ENCODE results near the gene CNST. TPM values are rescaled to one million over a fixed set of nuclear protein-coding genes. Genes with fewer than 3 reads are reported as not detected.
"Not testable (repeated sequence)": the region's sequence is repeated elsewhere in the genome, so short reads cannot be mapped to it uniquely, and the experiment has no call there.

Gene CNST
- total and polyA plus RNA-seq, 3 experiments from 2014 or later = 29.6 to 39.4 (median 31.3) TPM

- H3K9me3 Mint-ChIP-seq; H3K27ac Mint-ChIP-seq; DNase-seq; H3K27me3 ChIP-seq (ENCODE audit: insufficient read depth, low read length, poor library complexity, severe bottlenecking); H3K4me1 ChIP-seq (ENCODE audit: insufficient read depth, low read length); H3K4me3 ChIP-seq (ENCODE audit: low read length); H3K27me3 Mint-ChIP-seq; POLR2A ChIA-PET; H3K4me3 Mint-ChIP-seq; H3K27ac ChIP-seq (ENCODE audit: low read depth, low read length); H3K9me3 ChIP-seq (ENCODE audit: low read length); CTCF ChIA-PET: not testable (repeated sequence)
- peaks cover 33 to 64% (median 57%) of the 10 kb centered on the region in 3 donors for H3K4me1 Mint-ChIP-seq
- H3K36me3 ChIP-seq (ENCODE audit: insufficient read depth, low read length) = peaks cover 10% of the 10 kb centered on the region
- peaks cover 12 to 38% (median 15%) of the 10 kb centered on the region in 3 donors for H3K36me3 Mint-ChIP-seq
Measured at GRCh38 chr1:246589919-246590318, 23.7 kb downstream of the CNST start.

GRCh38 chr1:246591047-246591446 lies 24.8 kb downstream of the CNST start:
- Mint-ChIP-seq H3K36me3 (peaks cover 15 to 44% (median 15%) of the 10 kb centered on the region in 3 donors), H3K4me3 (no peak overlapping the region), H3K27ac (peak overlapping the region in 5 of 8 donors; percentile 20 to 47 (median 32)), H3K9me3 (peaks cover 0 to 6% (median 3%) of the 10 kb centered on the region in 5 donors), H3K4me1 (peaks cover 39 to 69% (median 61%) of the 10 kb centered on the region in 3 donors), H3K27me3 (no peaks in the 10 kb centered on the region)
- H3K27ac ChIP-seq (ENCODE audit: low read depth, low read length) = no peak overlapping the region
- no peaks in the 10 kb centered on the region for H3K27me3 ChIP-seq (ENCODE audit: insufficient read depth, low read length, poor library complexity, severe bottlenecking)
- peaks cover 12% of the 10 kb centered on the region for H3K36me3 ChIP-seq (ENCODE audit: insufficient read depth, low read length)
- H3K4me1 ChIP-seq (ENCODE audit: insufficient read depth, low read length) = no peaks in the 10 kb centered on the region
- no peaks in the 10 kb centered on the region for H3K9me3 ChIP-seq (ENCODE audit: low read length)
- DNase-seq = no peak
- ChIA-PET POLR2A (no interaction called here), CTCF (no interaction called here)
- H3K4me3 ChIP-seq (ENCODE audit: low read length) = no peak overlapping the region

GRCh38 chr1:246591504-246591903 lies 25.2 kb downstream of the CNST start:
- H3K4me3 Mint-ChIP-seq = no peak overlapping the region
- H3K36me3 Mint-ChIP-seq = peaks cover 15 to 45% (median 15%) of the 10 kb centered on the region in 3 donors
- peaks cover 40 to 68% (median 62%) of the 10 kb centered on the region in 3 donors for H3K4me1 Mint-ChIP-seq
- H3K9me3 Mint-ChIP-seq = peaks cover 0 to 6% (median 3%) of the 10 kb centered on the region in 5 donors
- H3K27ac ChIP-seq (ENCODE audit: low read depth, low read length) = no peak overlapping the region
- peaks cover 15% of the 10 kb centered on the region for H3K36me3 ChIP-seq (ENCODE audit: insufficient read depth, low read length)
- no peaks in the 10 kb centered on the region for H3K27me3 ChIP-seq (ENCODE audit: insufficient read depth, low read length, poor library complexity, severe bottlenecking)
- no peaks in the 10 kb centered on the region for H3K9me3 ChIP-seq (ENCODE audit: low read length)
- H3K27me3 Mint-ChIP-seq = no peaks in the 10 kb centered on the region
- ChIA-PET CTCF (no interaction called here), POLR2A (no interaction called here)
- peaks cover 3% of the 10 kb centered on the region for H3K4me1 ChIP-seq (ENCODE audit: insufficient read depth, low read length)
- no peak overlapping the region for H3K4me3 ChIP-seq (ENCODE audit: low read length)
- H3K27ac Mint-ChIP-seq = peak overlapping the region in 5 of 8 donors; percentile 20 to 64 (median 47)
- no peak for DNase-seq

- Histone ChIP-seq H3K27ac (ENCODE audit: low read depth, low read length) (no peak overlapping the region), H3K9me3 (ENCODE audit: low read length) (no peaks in the 10 kb centered on the region), H3K36me3 (ENCODE audit: insufficient read depth, low read length) (peaks cover 19% of the 10 kb centered on the region), H3K27me3 (ENCODE audit: insufficient read depth, low read length, poor library complexity, severe bottlenecking) (no peaks in the 10 kb centered on the region), H3K4me3 (ENCODE audit: low read length) (no peak overlapping the region), H3K4me1 (ENCODE audit: insufficient read depth, low read length) (peaks cover 7% of the 10 kb centered on the region)
- no peaks in the 10 kb centered on the region for H3K27me3 Mint-ChIP-seq
- H3K36me3 Mint-ChIP-seq = peaks cover 15 to 50% (median 16%) of the 10 kb centered on the region in 3 donors
- peaks cover 41 to 71% (median 64%) of the 10 kb centered on the region in 3 donors for H3K4me1 Mint-ChIP-seq
- H3K4me3 Mint-ChIP-seq = no peak overlapping the region
- no peak for DNase-seq
- no peak overlapping the region for H3K27ac Mint-ChIP-seq
- ChIA-PET CTCF (no interaction called here), POLR2A (no interaction called here)
- H3K9me3 Mint-ChIP-seq = peaks cover 0 to 6% (median 3%) of the 10 kb centered on the region in 5 donors
Measured at GRCh38 chr1:246591958-246592357, 25.7 kb downstream of the CNST start.

GRCh38 chr1:246592695-246593094 lies 26.4 kb downstream of the CNST start:
- Mint-ChIP-seq H3K4me1 (peaks cover 38 to 71% (median 65%) of the 10 kb centered on the region in 3 donors), H3K27ac (peak overlapping the region in 2 of 8 donors; percentile 12 to 15), H3K9me3 (peaks cover 0 to 6% (median 3%) of the 10 kb centered on the region in 5 donors), H3K36me3 (peaks cover 15 to 57% (median 19%) of the 10 kb centered on the region in 3 donors), H3K27me3 (no peaks in the 10 kb centered on the region), H3K4me3 (no peak overlapping the region)
- no peak for DNase-seq
- Histone ChIP-seq H3K27me3 (ENCODE audit: insufficient read depth, low read length, poor library complexity, severe bottlenecking) (no peaks in the 10 kb centered on the region), H3K9me3 (ENCODE audit: low read length) (no peaks in the 10 kb centered on the region), H3K36me3 (ENCODE audit: insufficient read depth, low read length) (peaks cover 20% of the 10 kb centered on the region), H3K4me1 (ENCODE audit: insufficient read depth, low read length) (peaks cover 14% of the 10 kb centered on the region), H3K27ac (ENCODE audit: low read depth, low read length) (no peak overlapping the region), H3K4me3 (ENCODE audit: low read length) (no peak overlapping the region)
- POLR2A ChIA-PET = no interaction called here
- CTCF ChIA-PET = no interaction called here

GRCh38 chr1:246595146-246595545 lies 28.9 kb downstream of the CNST start:
- Histone ChIP-seq H3K27ac (ENCODE audit: low read depth, low read length) (no peak overlapping the region), H3K27me3 (ENCODE audit: insufficient read depth, low read length, poor library complexity, severe bottlenecking) (no peaks in the 10 kb centered on the region), H3K36me3 (ENCODE audit: insufficient read depth, low read length) (peaks cover 20% of the 10 kb centered on the region), H3K4me3 (ENCODE audit: low read length) (no peak overlapping the region), H3K4me1 (ENCODE audit: insufficient read depth, low read length) (peaks cover 21% of the 10 kb centered on the region), H3K9me3 (ENCODE audit: low read length) (no peaks in the 10 kb centered on the region)
- Mint-ChIP-seq H3K36me3 (peaks cover 8 to 55% (median 24%) of the 10 kb centered on the region in 3 donors), H3K27ac (peak overlapping the region in 2 of 8 donors; percentile 26 to 43), H3K4me1 (peaks cover 44 to 79% (median 74%) of the 10 kb centered on the region in 3 donors), H3K4me3 (no peak overlapping the region), H3K9me3 (peaks cover 0 to 3% (median 2%) of the 10 kb centered on the region in 5 donors), H3K27me3 (no peaks in the 10 kb centered on the region)
- no peak for DNase-seq
- CTCF ChIA-PET = no interaction called here
- POLR2A ChIA-PET = no interaction called here

- POLR2A ChIA-PET = no interaction called here
- Histone ChIP-seq H3K27me3 (ENCODE audit: insufficient read depth, low read length, poor library complexity, severe bottlenecking) (no peaks in the 10 kb centered on the region), H3K4me1 (ENCODE audit: insufficient read depth, low read length) (peaks cover 32% of the 10 kb centered on the region), H3K27ac (ENCODE audit: low read depth, low read length) (no peak overlapping the region), H3K9me3 (ENCODE audit: low read length) (no peaks in the 10 kb centered on the region), H3K36me3 (ENCODE audit: insufficient read depth, low read length) (peaks cover 14% of the 10 kb centered on the region), H3K4me3 (ENCODE audit: low read length) (no peak overlapping the region)
- peak overlapping the region in 2 of 8 donors; percentile 46 to 57 for H3K27ac Mint-ChIP-seq
- H3K4me1 Mint-ChIP-seq = peaks cover 51 to 79% (median 74%) of the 10 kb centered on the region in 3 donors
- H3K4me3 Mint-ChIP-seq = peak overlapping the region in 1 of 7 donors; percentile 63
- DNase-seq = no peak
- H3K27me3 Mint-ChIP-seq = no peaks in the 10 kb centered on the region
- H3K9me3 Mint-ChIP-seq = no peaks in the 10 kb centered on the region
- peaks cover 5 to 40% (median 16%) of the 10 kb centered on the region in 3 donors for H3K36me3 Mint-ChIP-seq
- CTCF ChIA-PET = interaction anchor here (0.9 kb wide), 1 partner anchor 28 kb away, joined by 3 read pairs; no protein-coding TSS in a partner anchor
Measured at GRCh38 chr1:246597340-246597739, 31.1 kb downstream of the CNST start.

- H3K4me1 ChIP-seq (ENCODE audit: insufficient read depth, low read length) = peaks cover 33% of the 10 kb centered on the region
- Mint-ChIP-seq H3K9me3 (no peaks in the 10 kb centered on the region), H3K4me3 (no peak overlapping the region), H3K27me3 (no peaks in the 10 kb centered on the region), H3K27ac (peak overlapping the region in 1 of 8 donors; percentile 19), H3K36me3 (peaks cover 0 to 37% (median 12%) of the 10 kb centered on the region in 3 donors), H3K4me1 (peaks cover 52 to 79% (median 75%) of the 10 kb centered on the region in 3 donors)
- peaks cover 14% of the 10 kb centered on the region for H3K36me3 ChIP-seq (ENCODE audit: insufficient read depth, low read length)
- no peaks in the 10 kb centered on the region for H3K27me3 ChIP-seq (ENCODE audit: insufficient read depth, low read length, poor library complexity, severe bottlenecking)
- no peaks in the 10 kb centered on the region for H3K9me3 ChIP-seq (ENCODE audit: low read length)
- H3K4me3 ChIP-seq (ENCODE audit: low read length) = no peak overlapping the region
- H3K27ac ChIP-seq (ENCODE audit: low read depth, low read length) = no peak overlapping the region
- POLR2A ChIA-PET = no interaction called here
- DNase-seq = no peak
- CTCF ChIA-PET = interaction anchor here (0.8 to 0.9 kb wide), 2 partner anchors 27 to 28 kb away, joined by 3 read pairs; no protein-coding TSS in a partner anchor
Measured at GRCh38 chr1:246597971-246598370, 31.7 kb downstream of the CNST start.
